ENCODE measurements around the gene KCNMA1. TPM values are rescaled to one million over a fixed set of nuclear protein-coding genes. Genes with fewer than 3 reads are reported as not detected.
A peak's percentile ranks its signal among the peaks of the same experiment; 100 is the strongest.

The KCNMA1 gene
- total RNA-seq, 1 donor from 2014 or later, result 41.3 TPM

GRCh38 chr10:77410523-77410922 lies 227.1 kb downstream of the KCNMA1 start:
- TF ChIP-seq CTCF (IDR thresholded peaks at IDR 0.05), result no peak
- intact Hi-C loops (cut with DNase I), result no loop called here
- ATAC-seq (no peak), DNase-seq (no peak)
- Histone ChIP-seq H3K27me3 (ENCODE audit: low read depth) (no peaks in the 10 kb centered on the region), H3K36me3 (no peaks in the 10 kb centered on the region), H3K4me1 (peaks cover 16% of the 10 kb centered on the region), H3K4me3 (no peak overlapping the region), H3K9me3 (no peaks in the 10 kb centered on the region), H3K27ac (no peak overlapping the region)

GRCh38 chr10:77409697-77410471 lies 227.7 kb downstream of the KCNMA1 start:
- H3K4me3 ChIP-seq, result no peak overlapping the region
- no peak for TF ChIP-seq CTCF (IDR thresholded peaks at IDR 0.05)
- H3K4me1 ChIP-seq, result peaks cover 16% of the 10 kb centered on the region
- ATAC-seq (peak; percentile 47 to 78), DNase-seq (peak; percentile 65)
- H3K9me3 ChIP-seq, result no peaks in the 10 kb centered on the region
- intact Hi-C loops (cut with DNase I), result no loop called here
- H3K27me3 ChIP-seq (ENCODE audit: low read depth), result no peaks in the 10 kb centered on the region
- H3K27ac ChIP-seq, result no peak overlapping the region
- no peaks in the 10 kb centered on the region for H3K36me3 ChIP-seq

- Histone ChIP-seq H3K4me1 (peaks cover 16% of the 10 kb centered on the region), H3K27me3 (ENCODE audit: low read depth) (no peaks in the 10 kb centered on the region), H3K27ac (no peak overlapping the region), H3K4me3 (no peak overlapping the region), H3K9me3 (no peaks in the 10 kb centered on the region), H3K36me3 (no peaks in the 10 kb centered on the region)
- intact Hi-C loops (cut with DNase I), result no loop called here
- no peak for TF ChIP-seq CTCF (IDR thresholded peaks at IDR 0.05)
- DNase-seq (no peak), ATAC-seq (no peak)
These were observed 229.3 kb downstream of the KCNMA1 start for GRCh38 chr10:77408259-77408658.

- peaks cover 21% of the 10 kb centered on the region for H3K4me1 ChIP-seq
- no peaks in the 10 kb centered on the region for H3K27me3 ChIP-seq (ENCODE audit: low read depth)
- intact Hi-C loops (cut with DNase I), result no loop called here
- no peaks in the 10 kb centered on the region for H3K9me3 ChIP-seq
- H3K36me3 ChIP-seq, result no peaks in the 10 kb centered on the region
- DNase-seq, result no peak
- H3K27ac ChIP-seq, result no peak overlapping the region
- H3K4me3 ChIP-seq, result no peak overlapping the region
- TF ChIP-seq CTCF (IDR thresholded peaks at IDR 0.05), result no peak
- ATAC-seq, result no peak
These were observed 230.7 kb downstream of the KCNMA1 start for GRCh38 chr10:77406764-77407430.

GRCh38 chr10:77405771-77406241 lies 231.8 kb downstream of the KCNMA1 start:
- DNase-seq, result peak; percentile 84
- no peaks in the 10 kb centered on the region for H3K9me3 ChIP-seq
- intact Hi-C loops (cut with DNase I), result no loop called here
- peak; percentile 72 to 86 for ATAC-seq
- no peaks in the 10 kb centered on the region for H3K27me3 ChIP-seq (ENCODE audit: low read depth)
- no peaks in the 10 kb centered on the region for H3K36me3 ChIP-seq
- no peak overlapping the region for H3K4me3 ChIP-seq
- peaks cover 20% of the 10 kb centered on the region for H3K4me1 ChIP-seq
- no peak for TF ChIP-seq CTCF (IDR thresholded peaks at IDR 0.05)
- H3K27ac ChIP-seq, result no peak overlapping the region
